ENCODE results near the gene SERGEF. TPM values are rescaled to one million over a fixed set of nuclear protein-coding genes. Genes with fewer than 3 reads are reported as not detected.

SERGEF gene
- total and polyA plus RNA-seq, 10 of the 15 experiments (the other 5 are each of a cell fraction or from before 2014, with no cell fraction given) = 14.6 to 27.8 (median 22.4) TPM

DNA sequence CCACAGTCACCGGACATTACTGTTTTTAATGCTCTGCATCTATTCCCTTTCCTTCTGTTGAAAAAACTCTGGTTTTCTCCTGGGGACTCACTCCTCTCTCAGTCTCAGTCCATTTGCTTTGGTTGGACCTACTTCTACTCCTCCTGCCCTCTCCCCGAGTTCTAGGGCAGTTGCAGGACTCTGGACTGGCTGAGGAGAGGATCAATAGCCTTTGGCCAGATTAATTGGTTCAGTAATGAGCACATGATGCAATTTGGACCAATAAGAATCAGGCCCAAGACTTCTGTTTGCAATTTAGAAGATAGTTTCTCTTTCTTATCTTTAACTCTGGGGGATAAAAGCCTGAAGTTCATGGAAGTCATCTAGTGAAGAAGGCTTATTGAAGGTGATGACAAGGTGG is 48.5 kb upstream of the SERGEF start:
- Histone ChIP-seq H3K27me3 (replicated peaks in 1 of 2; ENCODE audit: control insufficient read depth in 2 of 2, insufficient read depth in 2 of 2, low read length in 1 of 2) (no peaks in the 10 kb centered on the region), H3K4me1 (ENCODE audit: control insufficient read depth, insufficient read depth, low read length) (no peaks in the 10 kb centered on the region), H3K79me2 (ENCODE audit: control insufficient read depth, insufficient read depth, low read length) (no peaks in the 10 kb centered on the region), H3K4me2 (ENCODE audit: control insufficient read depth, insufficient read depth) (no peak overlapping the region), H3K9ac (ENCODE audit: control insufficient read depth, insufficient read depth, low read length) (no peak overlapping the region), H3K36me3 (ENCODE audit: control insufficient read depth in 2 of 2, insufficient read depth in 2 of 2, low read length in 1 of 2) (no peaks in the 10 kb centered on the region), H2AFZ (ENCODE audit: control insufficient read depth, low read depth, low read length) (no peak overlapping the region), H3K4me3 (no peak overlapping the region), H3K27ac (ENCODE audit: control insufficient read depth, insufficient read depth) (no peak overlapping the region), H3K9me3 (replicated peaks; ENCODE audit: control insufficient read depth, insufficient read depth, low read length) (no peaks in the 10 kb centered on the region), H4K20me1 (ENCODE audit: control insufficient read depth, insufficient read depth) (no peaks in the 10 kb centered on the region)
- ATAC-seq (no peak), FAIRE-seq (no peak), DNase-seq (ENCODE audit: low read depth, low spot score) (no peak)
- ChIA-PET POLR2A (no interaction called here), SMC1A (ENCODE audit: uncharacterized antibody, unreplicated experiment) (interaction anchor here (1.1 kb wide), 1 partner anchor 8 kb away, joined by 3 read pairs; no protein-coding TSS in a partner anchor), CTCF (no interaction called here), RAD21 (ENCODE audit: unreplicated experiment) (no interaction called here)
- intact Hi-C loops (cut with micrococcal nuclease; ENCODE audit: unreplicated experiment) = no loop called here
- no peak for TF ChIP-seq SREBF2 (IDR thresholded peaks at IDR 0.05; ENCODE audit: low read length)
- no peak for TF ChIP-seq TCF12 (IDR thresholded peaks at IDR 0.05; ENCODE audit: low read depth, low read length)
- TF ChIP-seq SIX5 (IDR thresholded peaks at IDR 0.05; ENCODE audit: low read depth, low read length, severe bottlenecking) = no peak
- no peak for TF ChIP-seq MAX (IDR thresholded peaks at IDR 0.05; ENCODE audit: low read depth, low read length)
- TF ChIP-seq TCF7 (IDR thresholded peaks at IDR 0.05; ENCODE audit: borderline replicate concordance) = no peak
- TF ChIP-seq HDGF (IDR thresholded peaks at IDR 0.05) = no peak
- no peak for TF ChIP-seq NFYA (IDR thresholded peaks at IDR 0.05; ENCODE audit: borderline replicate concordance, low read depth, low read length)
- TF ChIP-seq, protein P1, sequence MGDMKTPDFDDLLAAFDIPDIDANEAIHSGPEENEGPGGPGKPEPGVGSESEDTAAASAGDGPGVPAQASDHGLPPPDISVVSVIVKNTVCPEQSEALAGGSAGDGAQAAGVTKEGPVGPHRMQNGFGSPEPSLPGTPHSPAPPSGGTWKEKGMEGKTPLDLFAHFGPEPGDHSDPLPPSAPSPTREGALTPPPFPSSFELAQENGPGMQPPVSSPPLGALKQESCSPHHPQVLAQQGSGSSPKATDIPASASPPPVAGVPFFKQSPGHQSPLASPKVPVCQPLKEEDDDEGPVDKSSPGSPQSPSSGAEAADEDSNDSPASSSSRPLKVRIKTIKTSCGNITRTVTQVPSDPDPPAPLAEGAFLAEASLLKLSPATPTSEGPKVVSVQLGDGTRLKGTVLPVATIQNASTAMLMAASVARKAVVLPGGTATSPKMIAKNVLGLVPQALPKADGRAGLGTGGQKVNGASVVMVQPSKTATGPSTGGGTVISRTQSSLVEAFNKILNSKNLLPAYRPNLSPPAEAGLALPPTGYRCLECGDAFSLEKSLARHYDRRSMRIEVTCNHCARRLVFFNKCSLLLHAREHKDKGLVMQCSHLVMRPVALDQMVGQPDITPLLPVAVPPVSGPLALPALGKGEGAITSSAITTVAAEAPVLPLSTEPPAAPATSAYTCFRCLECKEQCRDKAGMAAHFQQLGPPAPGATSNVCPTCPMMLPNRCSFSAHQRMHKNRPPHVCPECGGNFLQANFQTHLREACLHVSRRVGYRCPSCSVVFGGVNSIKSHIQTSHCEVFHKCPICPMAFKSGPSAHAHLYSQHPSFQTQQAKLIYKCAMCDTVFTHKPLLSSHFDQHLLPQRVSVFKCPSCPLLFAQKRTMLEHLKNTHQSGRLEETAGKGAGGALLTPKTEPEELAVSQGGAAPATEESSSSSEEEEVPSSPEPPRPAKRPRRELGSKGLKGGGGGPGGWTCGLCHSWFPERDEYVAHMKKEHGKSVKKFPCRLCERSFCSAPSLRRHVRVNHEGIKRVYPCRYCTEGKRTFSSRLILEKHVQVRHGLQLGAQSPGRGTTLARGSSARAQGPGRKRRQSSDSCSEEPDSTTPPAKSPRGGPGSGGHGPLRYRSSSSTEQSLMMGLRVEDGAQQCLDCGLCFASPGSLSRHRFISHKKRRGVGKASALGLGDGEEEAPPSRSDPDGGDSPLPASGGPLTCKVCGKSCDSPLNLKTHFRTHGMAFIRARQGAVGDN (IDR thresholded peaks at IDR 0.05) = no peak
- TF ChIP-seq, protein P2, sequence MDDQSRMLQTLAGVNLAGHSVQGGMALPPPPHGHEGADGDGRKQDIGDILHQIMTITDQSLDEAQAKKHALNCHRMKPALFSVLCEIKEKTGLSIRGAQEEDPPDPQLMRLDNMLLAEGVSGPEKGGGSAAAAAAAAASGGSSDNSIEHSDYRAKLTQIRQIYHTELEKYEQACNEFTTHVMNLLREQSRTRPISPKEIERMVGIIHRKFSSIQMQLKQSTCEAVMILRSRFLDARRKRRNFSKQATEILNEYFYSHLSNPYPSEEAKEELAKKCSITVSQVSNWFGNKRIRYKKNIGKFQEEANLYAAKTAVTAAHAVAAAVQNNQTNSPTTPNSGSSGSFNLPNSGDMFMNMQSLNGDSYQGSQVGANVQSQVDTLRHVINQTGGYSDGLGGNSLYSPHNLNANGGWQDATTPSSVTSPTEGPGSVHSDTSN (IDR thresholded peaks at IDR 0.05; ENCODE audit: insufficient replicate concordance, low read depth, low read length) = no peak
- in situ Hi-C loops (cut with MboI) = no loop called here
- BruUV-seq (replicated peaks) = no TSS peak
- 31% methylated on average over 2 of the region's 2 CpGs for WGBS (ENCODE audit: insufficient coverage, insufficient replicate concordance, low lambda C conversion rate, missing lambda C conversion rate)
